Islet of Langerhans (tissue), 1 donor: ENCODE results near the gene KIZ.

Experiments used
- FAIRE-seq: peaks from one replicate; lab custom pipeline; 2011; peaks lifted over from hg19 to GRCh38; lab: Jason Lieb, UNC

KIZ gene

DNA sequence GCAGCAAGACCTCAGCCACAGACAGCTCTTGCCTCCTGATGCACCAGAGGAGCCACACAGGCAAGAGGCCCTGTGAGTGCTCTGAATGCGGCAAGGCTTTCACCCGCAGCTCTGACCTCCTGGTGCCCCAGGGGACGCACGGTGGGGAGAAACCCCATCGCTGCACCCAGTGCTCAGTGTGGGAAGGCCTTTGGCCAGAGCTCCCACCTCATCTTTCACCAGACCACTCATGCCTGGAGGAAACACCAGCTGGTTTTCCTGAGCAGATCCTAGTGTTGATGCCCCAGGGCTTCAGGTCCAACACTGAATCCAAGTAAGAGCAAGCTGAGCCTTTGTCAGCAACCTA lies 140.3 kb downstream of the KIZ start:
- FAIRE-seq, result no peak

DNA sequence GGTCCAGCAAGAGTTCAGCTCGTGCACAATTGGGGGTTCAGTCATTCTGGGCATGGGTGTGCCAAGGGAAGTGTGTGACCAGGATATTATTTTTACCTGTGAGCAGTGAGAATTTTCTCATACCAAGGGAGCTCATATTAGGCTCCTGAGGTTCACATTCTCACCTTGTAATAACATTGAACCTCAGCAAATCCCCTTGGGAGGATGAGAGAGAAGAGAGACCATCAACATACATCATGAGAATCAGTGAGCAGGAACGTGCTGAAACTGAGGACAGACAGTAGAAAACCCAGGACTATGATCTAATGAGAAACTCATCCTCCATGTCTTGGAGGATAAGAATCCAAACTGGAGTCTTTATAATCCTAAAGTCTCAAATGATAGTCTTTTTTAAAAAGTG lies 143.9 kb downstream of the KIZ start:
- no peak for FAIRE-seq

GRCh38 chr20:21270806-21271205 lies 144.9 kb downstream of the KIZ start:
- no peak for FAIRE-seq

DNA sequence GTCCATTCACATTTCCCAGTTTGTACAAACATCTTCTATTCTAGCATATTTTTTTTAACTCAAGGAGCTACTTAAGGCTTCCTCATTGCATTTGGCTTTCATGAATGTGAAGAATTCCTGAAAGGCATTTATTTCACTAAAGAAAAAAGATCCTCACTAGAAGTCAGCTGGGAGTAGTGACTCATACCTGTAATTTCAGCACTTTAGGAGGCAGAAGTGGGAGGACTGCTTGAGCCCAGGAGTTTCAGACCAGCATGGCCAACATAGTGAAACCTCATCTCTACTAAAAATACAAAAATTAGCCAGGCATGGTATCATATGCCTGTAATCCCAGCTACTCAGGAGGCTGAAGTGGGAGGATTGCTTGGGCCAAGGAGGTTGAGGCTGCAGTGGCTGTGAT lies 146.4 kb downstream of the KIZ start:
- no peak for FAIRE-seq

GRCh38 chr20:21272679-21273078 lies 146.8 kb downstream of the KIZ start:
- FAIRE-seq, result no peak

GRCh38 chr20:21273755-21274386 lies 148.0 kb downstream of the KIZ start:
- FAIRE-seq, result no peak

DNA sequence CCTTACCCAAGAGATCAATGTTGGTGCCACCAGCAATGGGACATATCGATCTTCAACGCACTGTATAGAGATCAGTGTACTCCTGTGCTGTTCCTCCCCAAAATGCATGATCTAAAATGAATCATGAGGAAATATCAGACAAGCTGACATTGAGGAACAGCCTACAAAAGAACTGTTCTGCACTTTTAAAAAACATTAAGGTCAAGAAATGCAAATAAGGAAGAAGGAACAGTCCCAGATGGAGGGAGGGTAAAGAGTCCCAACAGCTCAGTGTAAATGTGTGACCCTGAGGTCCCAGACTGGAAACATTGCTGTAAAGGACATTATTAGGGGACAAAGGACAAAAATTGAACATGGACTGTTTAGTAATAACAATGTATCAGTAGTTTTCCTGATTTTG lies 152.9 kb downstream of the KIZ start:
- no peak for FAIRE-seq

- no peak for FAIRE-seq
Measured at GRCh38 chr20:21279706-21280521, 154.0 kb downstream of the KIZ start.

DNA sequence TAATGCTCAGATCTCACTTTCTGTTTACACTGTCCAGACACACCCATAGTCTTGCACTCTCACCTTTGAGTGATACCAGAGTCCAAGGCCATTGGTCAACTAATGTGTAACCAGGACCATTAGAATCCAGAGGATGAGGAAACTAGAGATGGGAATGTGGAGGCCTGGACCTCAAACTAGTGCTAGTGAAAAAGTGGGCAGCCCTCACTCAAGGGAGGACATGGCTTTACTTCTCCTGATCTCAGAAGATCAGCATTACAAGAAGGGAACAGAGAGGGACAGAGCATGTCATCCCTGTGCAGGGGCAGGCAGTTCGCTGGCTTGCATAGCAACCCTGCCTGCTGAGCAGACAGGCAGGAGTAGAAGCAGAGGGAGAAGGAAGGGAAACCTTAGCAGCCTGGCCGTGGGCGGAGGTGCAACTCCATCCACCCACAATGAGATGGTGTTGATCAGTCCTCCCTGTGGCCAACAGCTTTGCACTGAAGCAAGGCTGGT lies 154.7 kb downstream of the KIZ start:
- no peak for FAIRE-seq

GRCh38 chr20:21286775-21287174 lies 160.9 kb downstream of the KIZ start:
- FAIRE-seq, result no peak

DNA sequence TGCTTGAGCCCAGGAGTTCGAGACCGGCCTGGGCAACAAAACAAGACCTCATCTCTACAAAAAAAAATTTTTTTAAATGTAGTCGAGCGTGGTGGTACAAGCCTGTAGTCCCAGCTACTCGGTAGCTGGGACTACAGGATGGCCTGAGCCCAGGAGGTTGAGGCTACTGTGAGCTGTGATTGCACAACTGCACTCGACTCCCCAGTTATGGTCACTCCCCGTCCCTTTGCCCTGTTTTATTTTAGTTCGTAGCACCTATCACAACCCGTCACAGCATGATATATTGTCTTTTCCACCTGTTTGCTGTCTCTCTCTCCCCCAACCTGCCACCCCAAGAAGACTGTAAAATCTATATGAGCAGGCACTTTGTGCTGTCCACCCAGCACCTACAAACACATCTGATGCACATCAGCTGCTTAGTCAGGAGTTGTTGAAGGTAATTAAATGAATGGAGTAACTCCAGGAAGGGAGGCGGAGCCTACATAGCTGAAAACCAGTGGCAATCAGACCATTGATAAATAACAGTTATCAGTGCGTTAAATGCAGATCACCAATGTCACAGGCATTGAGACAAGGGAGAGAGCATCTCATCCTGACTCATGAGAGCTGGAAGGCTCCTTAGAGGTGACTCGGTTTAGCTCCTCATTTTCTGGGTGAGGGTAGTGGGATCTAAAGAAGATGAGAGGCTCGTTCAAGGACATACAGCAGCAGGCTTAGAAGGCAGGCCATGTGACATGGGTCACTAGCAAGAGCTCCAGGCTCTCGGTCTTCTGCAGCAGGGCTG lies 162.9 kb downstream of the KIZ start:
- FAIRE-seq, result no peak

DNA sequence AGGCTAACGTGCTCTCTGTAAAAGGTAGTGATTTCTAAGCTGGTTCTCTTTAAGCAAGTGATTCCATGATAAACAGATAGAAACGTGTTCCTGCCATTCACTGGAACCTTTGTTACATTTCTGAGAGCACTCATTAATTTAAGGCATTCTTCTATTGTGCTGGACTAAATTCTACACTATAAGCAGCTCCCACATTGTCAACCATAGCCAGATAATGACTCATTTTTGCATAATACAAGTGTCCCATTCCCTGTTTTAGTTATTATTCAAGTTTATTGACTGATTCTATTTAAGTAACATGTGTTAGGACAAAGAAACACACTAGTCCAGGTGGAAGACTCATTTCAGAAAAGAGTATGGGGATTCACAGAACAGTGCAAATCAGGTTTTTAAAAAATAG lies 163.8 kb downstream of the KIZ start:
- no peak for FAIRE-seq

- no peak for FAIRE-seq
Measured at GRCh38 chr20:21291026-21291425, 165.1 kb downstream of the KIZ start.

DNA sequence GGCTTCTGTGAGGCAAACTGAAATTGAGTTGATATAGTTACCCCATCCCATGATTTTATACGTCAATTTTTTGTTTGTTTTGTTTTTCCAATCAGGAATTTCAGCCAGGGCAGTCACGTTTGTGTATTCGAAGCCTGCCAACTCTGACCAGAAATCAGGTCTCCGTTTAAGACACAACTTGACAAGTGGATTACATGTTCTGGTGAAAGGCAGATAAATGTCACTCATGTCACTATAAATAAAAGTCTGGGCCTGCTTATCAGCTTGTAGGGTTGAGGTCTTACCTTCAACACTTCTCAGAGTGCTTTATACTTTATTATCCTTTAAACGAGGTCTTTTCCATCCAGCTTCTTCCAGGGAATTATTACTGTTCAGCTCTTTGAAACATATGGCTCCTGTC lies 168.9 kb downstream of the KIZ start:
- no peak for FAIRE-seq
